T-helper 2 cell (primary cell): Measurements from ENCODE around the gene TBC1D30.

Experiments
- DNase-seq, 5 experiments: peaks; one replicate each; pipeline versions ENCODE4 v3.0.0 to v3.0.0-alpha.2; 2012 to 2022

TBC1D30 gene

GRCh38 chr12:64875186-64875585 lies 50.7 kb downstream of the TBC1D30 start:
- no peak for DNase-seq

GRCh38 chr12:64876388-64877071 lies 52.1 kb downstream of the TBC1D30 start:
- no peak for DNase-seq

GRCh38 chr12:64877363-64878004 lies 53.0 kb downstream of the TBC1D30 start:
- peak in 1 of 5 experiments; percentile 16 for DNase-seq

GRCh38 chr12:64882687-64883086 lies 58.2 kb downstream of the TBC1D30 start:
- DNase-seq, result no peak

- no peak for DNase-seq
These were observed 59.1 kb downstream of the TBC1D30 start for GRCh38 chr12:64883264-64884163.

GRCh38 chr12:64884164-64884542 lies 59.7 kb downstream of the TBC1D30 start:
- DNase-seq, result no peak

GRCh38 chr12:64884728-64885127 lies 60.3 kb downstream of the TBC1D30 start:
- no peak for DNase-seq

GRCh38 chr12:64889434-64890216 lies 65.2 kb downstream of the TBC1D30 start:
- no peak for DNase-seq

GRCh38 chr12:64890873-64891468 lies 66.5 kb downstream of the TBC1D30 start:
- DNase-seq, result peak in 2 of 5 experiments; percentile 16 to 49

GRCh38 chr12:64891629-64892028 lies 67.2 kb downstream of the TBC1D30 start:
- DNase-seq, result no peak

- no peak for DNase-seq
These were observed 68.1 kb downstream of the TBC1D30 start for GRCh38 chr12:64892561-64892960.

GRCh38 chr12:64893961-64894360 lies 69.5 kb downstream of the TBC1D30 start:
- DNase-seq, result peak in 1 of 5 experiments; percentile 11

- DNase-seq, result no peak
These were observed 70.5 kb downstream of the TBC1D30 start for GRCh38 chr12:64894827-64895475.

- DNase-seq, result no peak
These were observed 71.1 kb downstream of the TBC1D30 start for GRCh38 chr12:64895526-64895925.

GRCh38 chr12:64900540-64900939 lies 76.1 kb downstream of the TBC1D30 start:
- no peak for DNase-seq

GRCh38 chr12:64903479-64904152 lies 79.2 kb downstream of the TBC1D30 start:
- DNase-seq, result no peak

GRCh38 chr12:64907097-64907496 lies 82.7 kb downstream of the TBC1D30 start:
- DNase-seq, result no peak

- DNase-seq, result no peak
These were observed 84.7 kb downstream of the TBC1D30 start for GRCh38 chr12:64909124-64909523.

- no peak for DNase-seq
These were observed 86.6 kb downstream of the TBC1D30 start for GRCh38 chr12:64911081-64911480.

GRCh38 chr12:64911912-64912311 lies 87.5 kb downstream of the TBC1D30 start:
- no peak for DNase-seq
